ENCODE results near the gene UBAP1. TPM values are rescaled to one million over a fixed set of nuclear protein-coding genes. Genes with fewer than 3 reads are reported as not detected.
A peak's percentile ranks its signal among the peaks of the same experiment; 100 is the strongest.
"Not testable (repeated sequence)": the region's sequence is repeated elsewhere in the genome, so short reads cannot be mapped to it uniquely, and the experiment has no call there.

The UBAP1 gene
- total RNA-seq: 10 to 100 TPM; 36.3 to 36.5 TPM

DNA sequence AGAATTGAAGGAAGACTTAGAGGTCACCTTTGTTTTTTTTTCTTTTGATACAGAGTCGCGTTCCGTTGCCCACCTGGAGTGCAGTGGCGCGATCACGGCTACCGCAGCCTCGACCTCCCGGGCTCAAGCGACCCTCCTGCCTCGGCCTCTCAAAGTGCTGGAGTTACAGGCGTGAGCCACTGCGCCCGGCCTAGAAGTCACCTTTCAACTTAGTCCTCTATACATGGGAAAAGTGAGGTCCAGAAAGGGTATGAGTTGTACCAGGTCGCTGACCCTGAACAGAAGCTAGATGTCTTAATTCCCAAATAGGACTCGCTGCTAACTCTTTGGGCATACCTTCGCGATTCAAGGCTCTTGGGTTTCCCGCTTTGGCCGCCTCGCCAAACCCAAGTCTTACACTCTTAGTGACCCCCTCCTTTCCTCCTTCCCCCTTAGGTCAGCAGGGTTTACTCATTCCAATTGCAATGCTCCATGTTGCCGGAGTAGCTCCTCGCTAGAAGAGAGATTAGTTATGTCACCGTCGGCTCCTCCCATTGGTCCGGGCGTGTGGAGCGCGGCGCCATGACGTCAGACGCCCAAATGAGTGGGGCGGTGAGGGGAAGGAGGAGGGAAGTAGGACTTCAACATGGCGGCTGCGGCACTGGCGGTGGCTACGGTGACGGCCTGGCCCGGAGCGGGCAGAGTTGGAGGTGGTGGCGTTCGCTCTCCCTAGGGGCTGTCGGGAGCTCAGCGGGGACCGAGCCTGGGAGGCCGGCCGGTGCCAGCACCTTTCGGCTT lies at the start of gene UBAP1:
TSS of gene UBAP1 (plus strand) at position 608 of the 777 bp plus-strand sequence. CDS start 41,872 bp downstream, outside the sequence.
- H3K36me3 Mint-ChIP-seq: peaks cover 7% of the 10 kb centered on the region
- no peaks in the 10 kb centered on the region for H3K9me3 Mint-ChIP-seq

DNA sequence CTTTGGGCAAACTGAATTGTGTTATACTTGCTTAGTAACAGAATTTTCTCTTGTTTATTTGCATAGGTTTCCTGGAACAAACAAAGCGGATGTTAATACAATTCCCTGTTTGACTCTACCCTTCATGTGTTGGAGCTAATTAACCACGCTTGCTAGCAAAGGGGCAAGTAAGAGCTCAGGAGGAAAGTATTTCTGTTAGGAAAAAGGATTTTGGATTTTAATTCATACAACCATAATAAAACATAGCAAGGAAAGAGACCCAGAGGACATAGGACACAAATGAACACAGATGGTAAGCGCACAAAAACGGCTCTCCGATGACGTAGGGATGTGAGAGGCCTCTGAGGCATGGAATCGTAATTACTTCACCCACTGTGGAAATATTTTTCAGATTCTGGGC lies 47.3 kb upstream of the UBAP1 start:
- POLR2A ChIA-PET: no interaction called here
- H3K27me3 Mint-ChIP-seq: no peaks in the 10 kb centered on the region
- DNase-seq (no peak), ATAC-seq (ENCODE audit: low read depth) (no peak)
- no peaks in the 10 kb centered on the region for H3K9me3 Mint-ChIP-seq
- H3K27ac Mint-ChIP-seq: no peak overlapping the region
- H3K4me3 Mint-ChIP-seq: no peak overlapping the region
- peaks cover 2% of the 10 kb centered on the region for H3K4me1 Mint-ChIP-seq
- peaks cover 1% of the 10 kb centered on the region for H3K36me3 Mint-ChIP-seq

More for the DNA sequence above, at the start of gene UBAP1:
- H3K4me1 Mint-ChIP-seq: peaks cover 8% of the 10 kb centered on the region
- H3K4me3 Mint-ChIP-seq: peak within 1 kb of the TSS; percentile 99
- POLR2A ChIA-PET: interaction anchor here (0.5 to 1.7 kb wide), 10 partner anchors 9 to 361 kb away, joined by 3 to 8 read pairs (median 4); no protein-coding TSS in a partner anchor
- peak; percentile 99 for ATAC-seq (ENCODE audit: low read depth)
- H3K27me3 Mint-ChIP-seq: no peaks in the 10 kb centered on the region
- peak within 1 kb of the TSS; percentile 96 for H3K27ac Mint-ChIP-seq
- DNase-seq: peak; percentile 92

DNA sequence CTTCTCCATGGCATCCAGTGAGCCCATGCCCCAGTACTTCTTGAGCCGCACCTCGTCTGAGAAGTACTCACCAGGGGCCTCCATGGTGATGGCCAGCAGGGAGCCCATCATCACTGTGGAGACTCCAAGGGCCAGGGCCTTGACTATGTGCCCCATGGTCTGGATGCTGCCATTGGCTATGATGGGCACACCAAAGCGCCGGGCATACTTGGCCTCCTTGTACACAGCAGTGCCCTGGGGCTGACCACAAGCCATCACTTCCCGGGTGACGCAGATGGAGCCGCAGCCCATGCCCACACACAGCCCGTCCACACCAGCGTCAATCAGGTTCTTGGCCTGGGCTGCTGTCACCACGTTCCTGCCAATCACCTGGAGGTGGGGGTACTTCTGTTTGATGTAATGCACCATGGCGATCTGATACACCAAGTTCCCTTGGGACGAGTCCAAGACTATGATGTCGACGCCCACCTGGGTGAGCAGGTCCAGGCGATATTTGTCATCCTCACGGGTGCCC lies 45.4 kb upstream of the UBAP1 start:
- H3K27me3 Mint-ChIP-seq: no peaks in the 10 kb centered on the region
- no peaks in the 10 kb centered on the region for H3K36me3 Mint-ChIP-seq
- H3K4me1 Mint-ChIP-seq: no peaks in the 10 kb centered on the region
- no peaks in the 10 kb centered on the region for H3K9me3 Mint-ChIP-seq
- no peak overlapping the region for H3K4me3 Mint-ChIP-seq
- DNase-seq: no peak
- POLR2A ChIA-PET: no interaction called here
- no peak overlapping the region for H3K27ac Mint-ChIP-seq
- no peak for ATAC-seq (ENCODE audit: low read depth)

DNA sequence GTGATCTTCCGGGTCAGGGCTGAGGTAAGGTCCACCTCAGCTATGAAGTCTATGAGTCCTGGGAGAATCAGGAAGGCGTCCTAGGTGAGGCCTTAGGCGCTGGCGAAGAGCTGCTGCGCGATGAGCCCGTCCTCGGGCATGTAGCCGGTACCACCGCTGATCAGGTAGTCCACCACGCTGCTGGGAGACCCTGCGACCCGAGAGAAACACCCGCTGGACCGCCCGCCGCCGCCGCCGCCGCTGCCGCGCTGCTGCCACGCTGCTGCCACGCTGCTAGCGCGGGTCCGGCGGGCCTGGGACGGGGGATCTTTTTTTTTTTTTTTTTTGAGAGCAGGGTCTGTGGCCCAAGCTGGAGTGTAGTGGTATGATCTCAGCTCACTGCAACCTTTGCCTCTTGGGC lies 44.3 kb upstream of the UBAP1 start:
- Mint-ChIP-seq H3K4me3 (no peak overlapping the region), H3K36me3 (no peaks in the 10 kb centered on the region), H3K9me3 (no peaks in the 10 kb centered on the region), H3K4me1 (peaks cover 4% of the 10 kb centered on the region), H3K27me3 (no peaks in the 10 kb centered on the region), H3K27ac (no peak overlapping the region)
- ATAC-seq (ENCODE audit: low read depth) (no peak), DNase-seq (no peak)
- POLR2A ChIA-PET: no interaction called here

DNA sequence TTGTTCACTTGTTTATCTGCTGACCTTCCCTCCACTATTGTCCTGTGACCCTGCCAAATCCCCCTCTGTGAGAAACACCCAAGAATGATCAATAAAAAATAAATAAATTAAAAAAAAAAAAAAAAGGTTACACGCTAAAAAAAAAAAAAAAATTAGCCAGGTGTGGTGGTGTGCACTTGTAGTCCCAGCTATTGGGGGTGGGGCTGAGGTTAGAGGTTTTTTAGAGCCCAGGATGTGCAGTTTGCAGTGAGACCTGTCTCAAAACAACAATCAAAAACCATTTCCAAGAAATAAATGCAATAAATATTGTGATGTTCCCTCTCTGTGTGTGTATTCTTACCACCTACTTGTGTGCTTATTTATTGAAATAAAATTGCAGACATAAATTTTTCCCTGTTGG lies 40.2 kb upstream of the UBAP1 start:
- not testable (repeated sequence) for H3K27me3 Mint-ChIP-seq, H3K4me3 Mint-ChIP-seq, H3K27ac Mint-ChIP-seq, DNase-seq, H3K36me3 Mint-ChIP-seq, H3K9me3 Mint-ChIP-seq, H3K4me1 Mint-ChIP-seq
- peak; percentile 45 for ATAC-seq (ENCODE audit: low read depth)
- POLR2A ChIA-PET: interaction anchor here (0.7 kb wide), 1 partner anchor 499 kb away, joined by 6 read pairs; the partner anchor contains the start of gene SIGMAR1

DNA sequence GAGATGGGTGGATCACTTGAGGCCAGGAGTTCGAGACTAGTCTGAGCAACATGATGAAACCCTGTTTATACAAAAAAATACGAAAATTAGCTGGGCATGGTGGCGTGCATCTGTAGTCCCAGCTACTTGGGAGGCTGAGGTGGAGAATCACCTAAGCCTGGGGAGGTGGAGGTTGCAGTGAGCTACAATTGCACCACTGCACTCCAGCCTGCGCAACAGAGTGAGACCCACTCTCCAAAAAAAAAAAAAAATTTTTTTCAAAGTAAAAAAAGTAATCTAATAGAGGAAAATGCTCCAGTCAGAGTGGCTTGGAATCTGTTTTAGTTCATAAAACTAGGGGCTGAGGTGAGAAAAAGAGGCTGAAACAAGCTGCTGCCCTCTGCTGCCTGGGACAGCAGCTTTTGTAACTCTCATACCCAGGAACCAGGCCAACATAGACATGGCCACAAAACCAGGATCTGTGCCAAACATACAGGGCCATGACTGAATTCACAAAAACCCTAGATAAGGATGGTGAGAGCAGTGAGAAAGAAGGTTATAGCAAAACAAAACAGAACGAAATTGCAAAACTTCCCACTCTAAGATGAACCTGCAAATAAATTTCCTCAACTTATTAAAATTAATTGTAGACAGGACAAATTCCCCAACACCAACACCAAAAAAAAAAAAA lies 39.2 kb upstream of the UBAP1 start:
- Mint-ChIP-seq H3K27ac (no peak overlapping the region), H3K36me3 (no peaks in the 10 kb centered on the region)

DNA sequence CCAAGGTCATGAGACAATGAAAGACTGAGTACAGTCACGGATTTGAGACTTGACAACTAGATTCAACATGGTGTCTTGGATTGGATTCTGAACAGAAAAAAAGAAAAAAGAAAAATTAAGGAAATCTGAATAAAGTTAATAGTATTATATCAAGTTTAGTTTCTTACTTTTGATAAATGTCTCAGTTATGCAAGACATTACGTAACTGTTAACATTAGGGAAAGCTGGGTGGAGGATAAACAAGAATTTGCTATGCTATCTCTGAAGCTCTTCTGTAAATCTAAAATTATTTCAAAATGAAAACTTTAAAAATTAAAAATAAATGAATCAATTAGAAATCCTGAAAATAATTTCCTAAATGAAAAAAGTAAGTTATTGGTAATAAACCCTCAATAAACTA lies 38.0 kb upstream of the UBAP1 start:
- POLR2A ChIA-PET: no interaction called here
- ATAC-seq (ENCODE audit: low read depth) (no peak), DNase-seq (no peak)
- no peak overlapping the region for H3K4me3 Mint-ChIP-seq
- H3K9me3 Mint-ChIP-seq: no peaks in the 10 kb centered on the region
- no peaks in the 10 kb centered on the region for H3K36me3 Mint-ChIP-seq
- H3K27ac Mint-ChIP-seq: no peak overlapping the region
- no peaks in the 10 kb centered on the region for H3K27me3 Mint-ChIP-seq
- peaks cover 4% of the 10 kb centered on the region for H3K4me1 Mint-ChIP-seq

More for the DNA sequence above, 39.2 kb upstream of the UBAP1 start:
- no peak for DNase-seq
- Mint-ChIP-seq H3K4me1 (peaks cover 4% of the 10 kb centered on the region), H3K4me3 (no peak overlapping the region), H3K9me3 (no peaks in the 10 kb centered on the region), H3K27me3 (no peaks in the 10 kb centered on the region)
- POLR2A ChIA-PET: interaction anchor here (1.3 kb wide), 1 partner anchor 14 kb away, joined by 6 read pairs; the partner anchor contains the start of gene DCAF12
- no peak for ATAC-seq (ENCODE audit: low read depth)

DNA sequence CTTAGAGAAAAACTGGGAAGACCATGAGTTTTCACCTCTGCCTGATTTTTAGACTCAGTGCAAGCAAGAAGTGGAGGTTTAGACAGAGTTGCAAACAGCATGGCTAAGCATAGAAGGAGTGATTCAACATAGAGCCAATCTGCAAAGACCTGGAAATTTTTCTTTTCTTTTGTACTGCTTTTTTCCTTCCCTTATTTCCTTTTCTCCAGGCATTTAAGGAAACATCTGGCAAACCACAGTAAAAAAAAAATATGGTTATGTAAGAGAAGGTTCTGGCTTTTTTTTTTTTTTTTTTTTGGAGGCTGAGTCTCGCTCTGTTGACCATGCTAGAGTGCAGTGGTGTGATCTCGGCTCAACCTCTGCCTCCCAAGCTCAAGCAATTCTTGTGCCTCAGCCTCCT lies 35.7 kb upstream of the UBAP1 start:
- H3K4me1 Mint-ChIP-seq: peaks cover 4% of the 10 kb centered on the region
- ATAC-seq (ENCODE audit: low read depth) (no peak), DNase-seq (no peak)
- no peak overlapping the region for H3K27ac Mint-ChIP-seq
- no peak overlapping the region for H3K4me3 Mint-ChIP-seq
- POLR2A ChIA-PET: no interaction called here
- H3K36me3 Mint-ChIP-seq: no peaks in the 10 kb centered on the region
- H3K27me3 Mint-ChIP-seq: no peaks in the 10 kb centered on the region
- no peaks in the 10 kb centered on the region for H3K9me3 Mint-ChIP-seq

DNA sequence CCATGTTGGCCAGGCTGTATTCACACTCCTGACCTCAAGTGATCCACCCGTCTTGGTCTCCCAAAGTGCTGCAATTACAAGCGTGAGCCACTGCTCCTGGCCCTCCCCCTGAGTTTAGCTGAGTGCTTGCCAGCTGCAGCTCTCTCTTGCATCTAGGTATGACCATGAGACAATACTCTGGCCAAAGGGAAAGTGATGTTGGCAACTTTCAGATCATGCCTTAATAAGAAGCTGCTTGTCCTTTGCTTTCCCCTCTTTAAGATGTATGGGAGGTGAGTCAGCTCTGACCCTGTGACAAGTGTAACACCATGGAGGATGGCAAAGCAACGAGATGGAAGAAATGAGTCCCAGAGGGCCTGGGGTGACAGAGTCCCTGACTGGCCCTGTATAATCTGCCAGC lies 33.7 kb upstream of the UBAP1 start:
- DNase-seq (no peak), ATAC-seq (ENCODE audit: low read depth) (no peak)
- POLR2A ChIA-PET: no interaction called here
- Mint-ChIP-seq H3K9me3 (no peaks in the 10 kb centered on the region), H3K4me3 (no peak overlapping the region), H3K36me3 (no peaks in the 10 kb centered on the region), H3K27me3 (peaks cover under 1% of the 10 kb centered on the region), H3K4me1 (no peaks in the 10 kb centered on the region), H3K27ac (no peak overlapping the region)

DNA sequence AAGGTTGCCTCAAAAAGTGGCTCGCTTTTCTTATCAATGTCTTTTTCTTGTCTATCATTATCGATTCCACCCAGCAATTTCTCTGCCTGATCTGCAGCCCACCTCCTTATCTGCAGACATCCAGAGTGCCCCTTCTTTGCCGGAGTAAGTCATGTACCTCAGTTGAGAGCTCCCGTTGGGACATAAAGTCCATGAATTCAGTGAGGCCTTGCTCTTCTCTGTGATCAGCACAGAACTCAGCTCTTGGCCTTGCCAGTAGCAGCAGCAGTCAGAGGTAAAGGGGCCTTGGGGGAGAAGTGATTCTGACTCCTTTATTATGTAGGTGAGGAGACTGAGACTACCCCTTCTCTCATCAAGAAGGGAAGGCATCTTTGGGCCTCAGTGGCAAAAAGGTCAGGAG lies 27.4 kb upstream of the UBAP1 start:
- Mint-ChIP-seq H3K4me3 (no peak overlapping the region), H3K4me1 (no peaks in the 10 kb centered on the region), H3K36me3 (no peaks in the 10 kb centered on the region), H3K27me3 (peaks cover 6% of the 10 kb centered on the region), H3K27ac (no peak overlapping the region), H3K9me3 (no peaks in the 10 kb centered on the region)
- POLR2A ChIA-PET: no interaction called here
- ATAC-seq (ENCODE audit: low read depth) (no peak), DNase-seq (no peak)

DNA sequence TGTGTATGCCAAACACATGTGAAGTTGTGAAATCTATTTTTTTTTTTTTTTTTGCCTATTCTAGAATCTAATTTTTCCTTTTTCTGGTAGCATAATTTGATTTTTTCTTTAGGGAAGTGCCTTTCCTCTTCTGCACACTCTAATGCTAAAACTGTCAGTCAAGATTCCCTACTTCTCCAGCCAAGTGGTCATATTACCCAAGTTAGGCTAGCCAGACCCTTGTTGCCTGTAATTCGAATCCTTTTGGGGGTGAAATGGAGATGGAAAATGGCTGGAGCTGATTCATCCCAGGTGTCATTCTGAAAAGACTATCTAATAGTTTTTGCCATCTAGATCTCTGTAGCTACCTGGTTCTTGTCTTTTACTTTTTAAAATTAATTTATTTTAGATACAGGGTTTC lies 24.8 kb upstream of the UBAP1 start:
- H3K36me3 Mint-ChIP-seq: no peaks in the 10 kb centered on the region
- H3K4me3 Mint-ChIP-seq: no peak overlapping the region
- DNase-seq: no peak
- ATAC-seq (ENCODE audit: low read depth): no peak
- POLR2A ChIA-PET: no interaction called here
- H3K9me3 Mint-ChIP-seq: no peaks in the 10 kb centered on the region
- no peak overlapping the region for H3K27ac Mint-ChIP-seq
- no peaks in the 10 kb centered on the region for H3K4me1 Mint-ChIP-seq
- H3K27me3 Mint-ChIP-seq: peaks cover 6% of the 10 kb centered on the region

DNA sequence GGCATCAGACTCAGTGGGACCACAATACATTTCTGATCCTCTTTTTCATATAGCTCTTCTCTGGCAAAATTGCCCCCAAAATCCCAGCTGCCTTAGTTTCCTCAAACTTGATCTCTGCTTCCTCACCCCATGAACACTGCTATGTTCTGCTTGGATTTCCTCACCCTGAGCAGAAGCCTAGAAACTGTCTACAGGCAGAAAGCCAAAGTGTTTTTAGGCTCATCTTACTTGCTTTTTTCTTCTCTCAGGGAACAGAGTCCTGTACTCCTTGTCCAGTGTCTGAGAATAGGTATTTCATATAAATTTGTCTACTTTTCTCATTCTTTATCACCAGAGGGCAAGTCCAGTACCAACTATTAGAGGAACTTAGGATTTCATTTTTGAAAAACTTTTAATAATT lies 21.5 kb upstream of the UBAP1 start:
- H3K36me3 Mint-ChIP-seq: no peaks in the 10 kb centered on the region
- POLR2A ChIA-PET: no interaction called here
- no peaks in the 10 kb centered on the region for H3K9me3 Mint-ChIP-seq
- ATAC-seq (ENCODE audit: low read depth) (no peak), DNase-seq (no peak)
- no peak overlapping the region for H3K4me3 Mint-ChIP-seq
- H3K27ac Mint-ChIP-seq: no peak overlapping the region
- no peaks in the 10 kb centered on the region for H3K4me1 Mint-ChIP-seq
- peaks cover 2% of the 10 kb centered on the region for H3K27me3 Mint-ChIP-seq

DNA sequence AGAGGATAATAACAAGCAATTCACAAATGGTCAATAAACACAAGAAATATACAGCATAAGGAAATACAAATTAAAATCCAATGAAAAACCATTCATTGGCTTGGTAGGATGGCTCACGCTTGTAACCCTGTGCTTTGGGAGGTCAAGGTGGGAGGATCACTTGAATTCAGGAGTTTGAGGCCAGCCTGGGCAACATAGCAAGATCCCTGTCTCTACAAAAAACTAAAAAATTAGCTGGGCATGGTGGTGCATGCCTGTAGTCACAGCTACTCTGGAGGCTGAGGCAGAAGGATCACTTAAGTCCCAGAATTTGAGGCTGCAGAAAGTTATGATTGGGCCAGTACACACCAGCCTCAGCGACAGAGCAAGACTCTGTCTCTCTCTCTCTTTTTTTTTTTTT lies 20.9 kb upstream of the UBAP1 start:
- POLR2A ChIA-PET: no interaction called here
- Mint-ChIP-seq H3K4me1 (no peaks in the 10 kb centered on the region), H3K36me3 (no peaks in the 10 kb centered on the region), H3K9me3 (no peaks in the 10 kb centered on the region), H3K27ac (no peak overlapping the region), H3K4me3 (no peak overlapping the region), H3K27me3 (peaks cover 2% of the 10 kb centered on the region)
- no peak for ATAC-seq (ENCODE audit: low read depth)
- DNase-seq: no peak

DNA sequence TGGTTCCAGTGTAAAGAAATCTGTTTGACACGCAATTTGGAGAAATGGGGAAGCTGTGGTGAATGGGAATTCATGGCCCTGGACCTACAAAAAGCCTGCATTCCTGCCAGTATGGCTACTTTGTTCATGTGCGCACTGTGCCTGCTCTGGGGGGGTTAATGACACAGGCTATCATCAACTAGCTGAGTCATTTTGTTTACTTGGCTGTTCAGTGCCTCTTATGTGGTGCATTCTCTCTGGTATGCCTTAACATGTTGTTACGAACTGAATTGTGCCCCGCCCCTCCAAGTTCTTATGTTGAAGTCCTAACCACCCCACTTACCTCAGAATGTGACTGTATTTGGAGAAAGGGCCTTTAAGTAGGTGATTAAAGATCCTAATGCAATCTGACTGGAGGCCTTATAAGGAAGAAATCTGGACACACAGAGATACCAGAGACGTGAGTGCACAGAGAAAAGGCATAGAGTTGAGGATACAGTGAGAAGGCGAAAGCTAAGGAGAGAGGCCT lies 20.4 kb upstream of the UBAP1 start:
- Mint-ChIP-seq H3K4me3 (no peak overlapping the region), H3K36me3 (no peaks in the 10 kb centered on the region), H3K27me3 (peaks cover 2% of the 10 kb centered on the region), H3K4me1 (no peaks in the 10 kb centered on the region), H3K9me3 (no peaks in the 10 kb centered on the region), H3K27ac (no peak overlapping the region)
- POLR2A ChIA-PET: interaction anchor here (0.6 kb wide), 1 partner anchor 13 kb away, joined by 6 read pairs; no protein-coding TSS in a partner anchor
- DNase-seq (no peak), ATAC-seq (ENCODE audit: low read depth) (no peak)
